GM19328 (cell line): ENCODE results near the gene AFP.

ENCODE experiments used
- ATAC-seq: cut with Tn5 transposase; IDR thresholded peaks from one replicate; pipeline ENCODE4 v1.9.1; 2021; ENCODE audit warnings: mild to moderate bottlenecking, moderate library complexity; ENCODE audit not compliant: unreplicated experiment

Gene AFP

DNA sequence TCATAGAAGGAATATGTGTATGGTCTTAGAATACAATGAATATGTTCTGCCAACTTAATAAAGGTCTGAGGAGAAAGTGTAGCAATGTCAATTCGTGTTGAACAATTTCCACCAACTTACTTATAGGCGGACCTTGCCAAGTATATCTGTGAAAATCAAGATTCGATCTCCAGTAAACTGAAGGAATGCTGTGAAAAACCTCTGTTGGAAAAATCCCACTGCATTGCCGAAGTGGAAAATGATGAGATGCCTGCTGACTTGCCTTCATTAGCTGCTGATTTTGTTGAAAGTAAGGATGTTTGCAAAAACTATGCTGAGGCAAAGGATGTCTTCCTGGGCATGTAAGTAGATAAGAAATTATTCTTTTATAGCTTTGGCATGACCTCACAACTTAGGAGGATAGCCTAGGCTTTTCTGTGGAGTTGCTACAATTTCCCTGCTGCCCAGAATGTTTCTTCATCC, 22.7 kb upstream of the AFP start:
- ATAC-seq: no peak

DNA sequence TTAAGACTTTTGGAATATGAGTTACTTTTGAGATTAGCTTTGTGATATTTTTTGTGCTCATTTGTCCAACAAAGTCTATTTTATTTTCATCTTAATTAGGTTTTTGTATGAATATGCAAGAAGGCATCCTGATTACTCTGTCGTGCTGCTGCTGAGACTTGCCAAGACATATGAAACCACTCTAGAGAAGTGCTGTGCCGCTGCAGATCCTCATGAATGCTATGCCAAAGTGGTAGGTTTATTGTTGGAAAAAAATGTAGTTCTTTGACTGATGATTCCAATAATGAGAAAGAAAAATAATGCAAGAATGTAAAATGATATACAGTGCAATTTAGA, 21.1 kb upstream of the AFP start:
- no peak for ATAC-seq

DNA sequence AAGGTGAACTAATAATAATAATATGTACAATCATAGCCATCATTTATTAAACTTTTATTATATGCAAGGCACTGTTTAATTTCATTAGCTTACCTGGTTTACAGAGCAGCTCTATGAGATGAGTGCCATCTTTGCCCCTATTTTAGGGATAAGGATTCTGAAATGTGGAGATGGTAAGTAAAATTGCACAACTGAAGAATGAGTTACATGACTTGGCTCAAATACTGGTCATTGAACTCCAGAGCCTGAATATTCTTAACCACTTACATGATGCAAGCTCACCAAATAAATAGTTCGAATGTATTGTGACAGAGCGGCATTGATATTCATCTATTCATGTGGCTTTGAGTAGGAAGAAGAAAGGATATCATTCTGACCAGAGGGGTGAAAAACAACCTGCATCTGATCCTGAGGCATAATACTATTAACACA, 20.2 kb upstream of the AFP start:
- no peak for ATAC-seq

DNA sequence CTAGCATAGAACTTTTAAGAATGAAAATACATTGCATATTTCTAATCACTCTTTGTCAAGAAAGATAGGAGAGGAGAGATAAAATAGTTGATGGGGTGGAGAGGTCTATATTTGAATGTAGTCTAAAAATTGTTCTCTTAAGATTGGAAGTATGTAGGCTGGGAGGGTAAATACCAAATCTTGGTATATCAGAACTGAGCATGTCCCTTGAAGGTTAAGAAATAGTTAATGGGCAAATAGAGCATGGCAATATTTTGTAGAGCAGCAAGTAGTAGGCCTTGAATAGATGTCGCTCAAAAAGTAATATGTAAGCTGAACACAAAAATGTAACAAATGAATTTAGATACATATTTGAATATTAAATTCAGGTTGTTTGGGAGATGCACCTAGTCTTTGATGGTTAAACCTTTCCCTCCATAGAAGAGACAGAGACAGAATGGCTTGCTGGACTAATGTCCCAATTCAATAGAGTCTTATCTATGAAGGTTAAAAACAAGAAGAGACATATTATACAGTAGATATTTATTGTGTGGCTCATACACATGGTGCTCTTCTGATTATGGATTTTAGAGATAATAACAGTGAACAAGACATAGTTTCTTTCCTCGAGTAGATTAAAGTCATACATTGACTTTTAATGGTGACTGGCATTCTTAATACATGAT, 19.5 kb upstream of the AFP start:
- ATAC-seq: no peak

DNA sequence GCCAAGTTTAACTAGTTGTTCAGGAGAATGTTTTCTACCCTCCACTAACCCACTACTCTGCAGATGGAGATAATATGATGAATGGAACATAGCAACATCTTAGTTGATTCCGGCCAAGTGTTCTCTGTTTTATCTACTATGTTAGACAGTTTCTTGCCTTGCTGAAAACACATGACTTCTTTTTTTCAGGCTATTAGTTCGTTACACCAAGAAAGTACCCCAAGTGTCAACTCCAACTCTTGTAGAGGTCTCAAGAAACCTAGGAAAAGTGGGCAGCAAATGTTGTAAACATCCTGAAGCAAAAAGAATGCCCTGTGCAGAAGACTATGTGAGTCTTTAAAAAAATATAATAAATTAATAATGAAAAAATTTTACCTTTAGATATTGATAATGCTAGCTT, 18.7 kb upstream of the AFP start:
- no peak for ATAC-seq

DNA sequence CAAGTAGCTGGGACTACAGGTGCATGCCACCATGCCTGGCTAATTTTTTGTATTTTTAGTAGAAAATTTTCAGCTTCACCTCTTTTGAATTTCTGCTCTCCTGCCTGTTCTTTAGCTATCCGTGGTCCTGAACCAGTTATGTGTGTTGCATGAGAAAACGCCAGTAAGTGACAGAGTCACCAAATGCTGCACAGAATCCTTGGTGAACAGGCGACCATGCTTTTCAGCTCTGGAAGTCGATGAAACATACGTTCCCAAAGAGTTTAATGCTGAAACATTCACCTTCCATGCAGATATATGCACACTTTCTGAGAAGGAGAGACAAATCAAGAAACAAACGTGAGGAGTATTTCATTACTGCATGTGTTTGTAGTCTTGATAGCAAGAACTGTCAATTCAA, 18.0 kb upstream of the AFP start:
- no peak for ATAC-seq

DNA sequence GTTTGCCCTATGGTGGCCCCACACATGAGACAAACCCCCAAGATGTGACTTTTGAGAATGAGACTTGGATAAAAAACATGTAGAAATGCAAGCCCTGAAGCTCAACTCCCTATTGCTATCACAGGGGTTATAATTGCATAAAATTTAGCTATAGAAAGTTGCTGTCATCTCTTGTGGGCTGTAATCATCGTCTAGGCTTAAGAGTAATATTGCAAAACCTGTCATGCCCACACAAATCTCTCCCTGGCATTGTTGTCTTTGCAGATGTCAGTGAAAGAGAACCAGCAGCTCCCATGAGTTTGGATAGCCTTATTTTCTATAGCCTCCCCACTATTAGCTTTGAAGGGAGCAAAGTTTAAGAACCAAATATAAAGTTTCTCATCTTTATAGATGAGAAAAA, 17.3 kb upstream of the AFP start:
- no peak for ATAC-seq

DNA sequence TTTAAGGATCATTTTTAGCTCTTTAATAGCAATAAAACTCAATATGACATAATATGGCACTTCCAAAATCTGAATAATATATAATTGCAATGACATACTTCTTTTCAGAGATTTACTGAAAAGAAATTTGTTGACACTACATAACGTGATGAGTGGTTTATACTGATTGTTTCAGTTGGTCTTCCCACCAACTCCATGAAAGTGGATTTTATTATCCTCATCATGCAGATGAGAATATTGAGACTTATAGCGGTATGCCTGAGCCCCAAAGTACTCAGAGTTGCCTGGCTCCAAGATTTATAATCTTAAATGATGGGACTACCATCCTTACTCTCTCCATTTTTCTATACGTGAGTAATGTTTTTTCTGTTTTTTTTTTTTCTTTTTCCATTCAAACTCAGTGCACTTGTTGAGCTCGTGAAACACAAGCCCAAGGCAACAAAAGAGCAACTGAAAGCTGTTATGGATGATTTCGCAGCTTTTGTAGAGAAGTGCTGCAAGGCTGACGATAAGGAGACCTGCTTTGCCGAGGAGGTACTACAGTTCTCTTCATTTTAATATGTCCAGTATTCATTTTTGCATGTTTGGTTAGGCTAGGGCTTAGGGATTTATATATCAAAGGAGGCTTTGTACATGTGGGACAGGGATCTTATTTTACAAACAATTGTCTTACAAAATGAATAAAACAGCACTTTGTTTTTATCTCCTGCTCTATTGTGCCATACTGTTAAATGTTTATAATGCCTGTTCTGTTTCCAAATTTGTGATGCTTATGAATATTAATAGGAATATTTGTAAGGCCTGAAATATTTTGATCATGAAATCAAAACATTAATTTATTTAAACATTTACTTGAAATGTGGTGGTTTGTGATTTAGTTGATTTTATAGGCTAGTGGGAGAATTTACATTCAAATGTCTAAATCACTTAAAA, 16.6 kb upstream of the AFP start:
- ATAC-seq: no peak

DNA sequence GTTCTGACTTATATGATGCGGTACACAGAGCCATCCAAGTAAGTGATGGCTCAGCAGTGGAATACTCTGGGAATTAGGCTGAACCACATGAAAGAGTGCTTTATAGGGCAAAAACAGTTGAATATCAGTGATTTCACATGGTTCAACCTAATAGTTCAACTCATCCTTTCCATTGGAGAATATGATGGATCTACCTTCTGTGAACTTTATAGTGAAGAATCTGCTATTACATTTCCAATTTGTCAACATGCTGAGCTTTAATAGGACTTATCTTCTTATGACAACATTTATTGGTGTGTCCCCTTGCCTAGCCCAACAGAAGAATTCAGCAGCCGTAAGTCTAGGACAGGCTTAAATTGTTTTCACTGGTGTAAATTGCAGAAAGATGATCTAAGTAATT, 15.4 kb upstream of the AFP start:
- no peak for ATAC-seq

DNA sequence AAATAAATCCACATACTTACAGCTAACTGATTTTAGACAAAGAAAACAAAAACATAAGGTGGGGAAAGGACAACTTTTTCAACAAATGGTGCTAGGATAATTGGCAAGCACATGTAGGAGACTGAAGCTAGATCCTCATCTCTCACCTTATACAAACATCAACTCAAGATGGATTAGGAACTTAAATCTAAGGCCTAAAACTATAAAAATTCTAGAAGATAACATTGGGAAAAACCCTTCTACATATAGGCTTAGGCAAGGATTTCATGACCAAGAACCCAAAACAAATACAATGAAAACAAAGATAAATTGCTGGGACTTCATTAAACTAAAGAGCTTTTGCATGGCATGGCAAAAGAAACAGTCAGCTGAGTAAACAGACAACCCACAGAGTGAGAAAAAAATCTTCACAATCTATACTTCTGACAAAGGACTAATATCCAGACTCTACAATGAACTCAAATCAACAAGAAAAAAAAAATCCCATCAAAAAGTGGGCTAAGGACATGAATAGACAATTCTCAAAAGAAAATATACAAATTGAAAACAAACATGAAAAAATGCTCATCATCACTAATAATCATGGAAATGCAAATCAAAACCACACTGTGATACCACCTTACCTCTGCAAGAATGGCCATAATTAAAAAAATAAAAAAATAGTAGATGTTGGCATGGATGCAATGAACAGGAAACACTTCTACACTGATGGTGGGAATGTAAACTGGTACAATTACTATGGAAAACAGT, 14.1 kb upstream of the AFP start:
- no peak for ATAC-seq

DNA sequence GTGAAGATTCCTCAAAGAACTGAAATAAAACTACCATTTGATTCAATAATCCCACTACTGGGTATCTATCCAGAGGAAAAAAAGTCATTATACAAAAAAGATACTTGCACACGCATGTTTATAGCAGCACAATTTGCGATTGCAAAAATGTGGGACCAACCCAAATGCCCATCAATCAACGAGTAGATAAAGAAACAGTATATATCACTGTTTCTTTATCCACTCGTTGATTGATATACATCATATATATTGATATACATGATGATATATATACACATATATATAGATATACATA, 13.6 kb upstream of the AFP start:
- no peak for ATAC-seq

DNA sequence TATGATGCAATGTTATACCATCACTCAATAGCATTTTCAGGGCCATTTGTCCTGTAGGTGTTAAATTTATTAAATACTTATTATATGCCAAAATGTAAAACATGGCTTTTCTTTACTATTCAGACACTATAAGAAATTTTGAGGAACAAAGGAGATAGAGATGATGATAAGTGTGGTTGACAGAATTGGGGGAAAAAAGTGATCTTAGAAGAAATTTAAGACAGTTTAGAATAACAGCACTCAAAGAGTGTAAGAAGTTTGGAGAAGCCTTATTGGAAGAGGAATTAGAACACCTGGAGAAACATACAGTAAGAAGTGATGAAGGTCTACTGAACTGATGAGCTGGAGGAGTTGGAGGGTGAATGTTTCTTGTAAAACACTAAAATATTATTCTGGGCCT, 12.8 kb upstream of the AFP start:
- no peak for ATAC-seq

DNA sequence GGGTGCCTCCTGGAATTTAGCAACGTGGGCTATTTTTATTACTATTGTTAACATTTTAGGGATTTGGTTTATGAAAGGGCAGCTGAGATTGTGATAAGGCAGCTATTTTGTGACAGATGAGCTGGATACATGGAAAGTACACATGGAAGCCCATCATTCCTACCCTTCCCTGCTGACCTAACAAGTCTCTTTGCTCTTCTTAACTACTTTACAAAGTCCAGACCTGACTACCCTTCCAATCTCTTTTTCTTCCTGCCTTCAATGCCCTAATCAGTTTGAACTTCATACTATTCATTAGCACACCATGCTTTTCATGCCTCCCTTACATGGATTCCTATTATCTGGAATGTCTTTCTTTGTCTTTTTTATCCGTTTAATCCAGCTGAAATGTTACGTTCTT, 9.4 kb upstream of the AFP start:
- no peak for ATAC-seq

DNA sequence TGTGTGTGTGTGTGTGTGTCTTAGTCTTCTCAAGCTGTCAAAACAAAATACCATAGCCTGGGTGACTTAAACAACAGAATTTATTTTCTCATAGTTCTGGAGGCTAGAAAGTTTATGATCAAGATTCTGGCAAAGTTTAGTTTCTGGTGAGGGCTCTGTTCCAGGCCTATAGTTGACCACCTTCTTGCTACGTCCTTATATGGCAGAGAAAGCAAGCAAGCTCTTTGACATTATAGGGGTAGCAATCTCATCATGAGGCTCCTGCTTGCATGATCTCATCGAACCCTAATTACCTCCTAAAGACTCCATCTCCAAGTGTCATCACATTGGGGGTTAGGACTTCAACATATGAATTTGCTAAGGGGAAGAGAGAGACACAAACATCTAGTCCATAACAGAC, 6.9 kb upstream of the AFP start:
- no peak for ATAC-seq

DNA sequence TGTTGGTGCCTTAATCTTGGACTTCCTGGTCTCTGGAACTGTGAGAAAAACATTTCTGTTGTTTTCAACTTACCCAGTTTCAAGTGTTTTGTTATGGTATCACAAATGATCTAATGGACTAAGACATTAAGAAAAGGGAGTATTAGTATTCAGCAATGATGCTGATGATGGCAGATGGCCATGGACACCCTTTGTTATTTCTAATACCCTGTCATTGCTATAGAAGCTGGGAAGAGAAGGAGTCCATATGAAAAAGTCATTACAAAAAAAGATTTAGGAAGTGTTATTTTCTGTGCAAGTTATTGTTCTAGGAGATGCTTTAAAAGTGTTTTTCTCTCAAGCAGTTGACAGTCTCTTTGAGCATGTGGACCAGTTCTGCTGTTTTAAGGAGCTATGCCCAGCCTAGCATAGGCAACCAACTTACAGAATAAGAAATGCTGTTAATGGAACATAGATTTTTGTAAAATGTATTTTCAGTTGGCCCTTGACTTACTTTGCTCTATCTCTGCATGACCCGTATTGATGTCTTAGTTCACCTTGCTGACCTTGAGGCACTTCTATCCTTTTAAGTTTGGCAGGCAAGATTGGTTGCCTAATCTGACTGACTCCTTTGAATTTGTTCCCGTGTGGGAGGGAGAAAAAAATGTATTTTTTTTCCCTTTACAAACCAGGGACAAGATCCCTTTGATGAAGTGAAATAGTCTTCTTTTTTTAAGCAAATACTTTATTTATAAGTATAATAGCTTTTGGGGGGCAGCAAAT, 6.0 kb upstream of the AFP start:
- no peak for ATAC-seq

DNA sequence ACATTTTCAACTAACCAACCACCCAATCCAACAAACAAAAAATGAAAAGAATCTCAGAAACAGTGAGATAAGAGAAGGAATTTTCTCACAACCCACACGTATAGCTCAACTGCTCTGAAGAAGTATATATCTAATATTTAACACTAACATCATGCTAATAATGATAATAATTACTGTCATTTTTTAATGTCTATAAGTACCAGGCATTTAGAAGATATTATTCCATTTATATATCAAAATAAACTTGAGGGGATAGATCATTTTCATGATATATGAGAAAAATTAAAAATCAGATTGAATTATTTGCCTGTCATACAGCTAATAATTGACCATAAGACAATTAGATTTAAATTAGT, 4.2 kb upstream of the AFP start:
- no peak for ATAC-seq

DNA sequence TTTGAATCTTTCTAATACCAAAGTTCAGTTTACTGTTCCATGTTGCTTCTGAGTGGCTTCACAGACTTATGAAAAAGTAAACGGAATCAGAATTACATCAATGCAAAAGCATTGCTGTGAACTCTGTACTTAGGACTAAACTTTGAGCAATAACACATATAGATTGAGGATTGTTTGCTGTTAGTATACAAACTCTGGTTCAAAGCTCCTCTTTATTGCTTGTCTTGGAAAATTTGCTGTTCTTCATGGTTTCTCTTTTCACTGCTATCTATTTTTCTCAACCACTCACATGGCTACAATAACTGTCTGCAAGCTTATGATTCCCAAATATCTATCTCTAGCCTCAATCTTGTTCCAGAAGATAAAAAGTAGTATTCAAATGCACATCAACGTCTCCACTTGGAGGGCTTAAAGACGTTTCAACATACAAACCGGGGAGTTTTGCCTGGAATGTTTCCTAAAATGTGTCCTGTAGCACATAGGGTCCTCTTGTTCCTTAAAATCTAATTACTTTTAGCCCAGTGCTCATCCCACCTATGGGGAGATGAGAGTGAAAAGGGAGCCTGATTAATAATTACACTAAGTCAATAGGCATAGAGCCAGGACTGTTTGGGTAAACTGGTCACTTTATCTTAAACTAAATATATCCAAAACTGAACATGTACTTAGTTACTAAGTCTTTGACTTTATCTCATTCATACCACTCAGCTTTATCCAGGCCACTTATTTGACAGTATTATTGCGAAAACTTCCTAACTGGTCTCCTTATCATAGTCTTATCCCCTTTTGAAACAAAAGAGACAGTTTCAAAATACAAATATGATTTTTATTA, 3.6 kb upstream of the AFP start:
- ATAC-seq: no peak

DNA sequence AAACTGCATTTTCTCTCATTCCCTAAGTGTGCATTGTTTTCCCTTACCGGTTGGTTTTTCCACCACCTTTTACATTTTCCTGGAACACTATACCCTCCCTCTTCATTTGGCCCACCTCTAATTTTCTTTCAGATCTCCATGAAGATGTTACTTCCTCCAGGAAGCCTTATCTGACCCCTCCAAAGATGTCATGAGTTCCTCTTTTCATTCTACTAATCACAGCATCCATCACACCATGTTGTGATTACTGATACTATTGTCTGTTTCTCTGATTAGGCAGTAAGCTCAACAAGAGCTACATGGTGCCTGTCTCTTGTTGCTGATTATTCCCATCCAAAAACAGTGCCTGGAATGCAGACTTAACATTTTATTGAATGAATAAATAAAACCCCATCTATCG, 2.9 kb upstream of the AFP start:
- ATAC-seq: no peak

DNA sequence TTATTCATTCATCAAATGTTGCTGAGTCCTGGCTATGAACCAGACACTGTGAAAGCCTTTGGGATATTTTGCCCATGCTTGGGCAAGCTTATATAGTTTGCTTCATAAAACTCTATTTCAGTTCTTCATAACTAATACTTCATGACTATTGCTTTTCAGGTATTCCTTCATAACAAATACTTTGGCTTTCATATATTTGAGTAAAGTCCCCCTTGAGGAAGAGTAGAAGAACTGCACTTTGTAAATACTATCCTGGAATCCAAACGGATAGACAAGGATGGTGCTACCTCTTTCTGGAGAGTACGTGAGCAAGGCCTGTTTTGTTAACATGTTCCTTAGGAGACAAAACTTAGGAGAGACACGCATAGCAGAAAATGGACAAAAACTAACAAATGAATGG, 1.7 kb upstream of the AFP start:
- ATAC-seq: no peak
